Cardiac ventricle fibroblast (primary cell): ENCODE data around the gene MARCHF6. TPM values are rescaled to one million over a fixed set of nuclear protein-coding genes. Genes with fewer than 3 reads are reported as not detected.

Source experiments
- total RNA-seq: library from RNA; depleted of rRNA; stranded (reverse); fragments of >200 nt; gene quantifications from 2 replicates; pipeline ENCODE4 v1.2.3, GENCODE V29; 2015

Gene MARCHF6, protein sequence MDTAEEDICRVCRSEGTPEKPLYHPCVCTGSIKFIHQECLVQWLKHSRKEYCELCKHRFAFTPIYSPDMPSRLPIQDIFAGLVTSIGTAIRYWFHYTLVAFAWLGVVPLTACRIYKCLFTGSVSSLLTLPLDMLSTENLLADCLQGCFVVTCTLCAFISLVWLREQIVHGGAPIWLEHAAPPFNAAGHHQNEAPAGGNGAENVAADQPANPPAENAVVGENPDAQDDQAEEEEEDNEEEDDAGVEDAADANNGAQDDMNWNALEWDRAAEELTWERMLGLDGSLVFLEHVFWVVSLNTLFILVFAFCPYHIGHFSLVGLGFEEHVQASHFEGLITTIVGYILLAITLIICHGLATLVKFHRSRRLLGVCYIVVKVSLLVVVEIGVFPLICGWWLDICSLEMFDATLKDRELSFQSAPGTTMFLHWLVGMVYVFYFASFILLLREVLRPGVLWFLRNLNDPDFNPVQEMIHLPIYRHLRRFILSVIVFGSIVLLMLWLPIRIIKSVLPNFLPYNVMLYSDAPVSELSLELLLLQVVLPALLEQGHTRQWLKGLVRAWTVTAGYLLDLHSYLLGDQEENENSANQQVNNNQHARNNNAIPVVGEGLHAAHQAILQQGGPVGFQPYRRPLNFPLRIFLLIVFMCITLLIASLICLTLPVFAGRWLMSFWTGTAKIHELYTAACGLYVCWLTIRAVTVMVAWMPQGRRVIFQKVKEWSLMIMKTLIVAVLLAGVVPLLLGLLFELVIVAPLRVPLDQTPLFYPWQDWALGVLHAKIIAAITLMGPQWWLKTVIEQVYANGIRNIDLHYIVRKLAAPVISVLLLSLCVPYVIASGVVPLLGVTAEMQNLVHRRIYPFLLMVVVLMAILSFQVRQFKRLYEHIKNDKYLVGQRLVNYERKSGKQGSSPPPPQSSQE
- total RNA-seq = 47.4 and 57.1 TPM in 2 replicates

DNA sequence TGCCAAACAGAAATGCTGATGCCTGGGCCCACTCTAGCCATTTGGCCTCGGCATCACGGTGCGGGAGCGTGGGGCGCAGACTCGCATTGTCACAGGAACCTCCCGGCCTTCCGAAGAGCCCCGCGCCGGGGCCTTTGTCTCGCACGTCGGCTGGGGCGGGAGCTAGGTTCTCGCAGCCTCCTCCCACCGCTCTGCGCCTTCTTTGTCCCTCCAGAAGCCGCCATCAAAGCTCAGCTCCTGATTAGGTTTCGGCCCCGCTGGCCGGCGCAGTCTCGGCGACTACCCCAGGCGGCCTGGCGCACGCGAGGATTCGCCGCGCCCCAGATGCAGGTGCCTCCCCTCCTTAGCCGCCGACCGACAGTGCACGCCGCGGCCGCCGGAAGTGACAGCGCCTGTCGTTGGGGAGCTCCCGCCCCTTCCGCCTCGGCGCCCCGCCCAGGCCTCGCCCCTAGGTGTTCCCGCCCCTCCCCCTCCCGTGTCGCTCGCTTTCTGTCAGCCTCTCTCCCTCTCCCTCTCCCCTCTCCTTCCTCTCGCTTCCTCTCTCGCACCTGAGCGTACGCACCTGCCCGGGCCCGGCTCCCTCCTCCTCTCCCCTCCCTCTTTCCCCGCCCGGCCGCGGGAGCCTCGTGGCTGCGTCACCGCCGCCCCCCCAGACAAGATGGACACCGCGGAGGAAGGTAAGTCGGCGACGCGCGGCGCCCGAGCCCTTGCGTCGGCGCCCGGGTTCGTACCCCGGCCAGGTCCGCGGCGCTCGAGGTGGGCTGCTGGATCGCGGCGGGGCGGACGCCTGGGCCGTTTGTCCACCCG lies at the start of gene MARCHF6:
Gene MARCHF6, plus strand, starts transcription at position 455 of the 807 bp plus-strand sequence. Its CDS starts 204 bp downstream, at position 659.

DNA sequence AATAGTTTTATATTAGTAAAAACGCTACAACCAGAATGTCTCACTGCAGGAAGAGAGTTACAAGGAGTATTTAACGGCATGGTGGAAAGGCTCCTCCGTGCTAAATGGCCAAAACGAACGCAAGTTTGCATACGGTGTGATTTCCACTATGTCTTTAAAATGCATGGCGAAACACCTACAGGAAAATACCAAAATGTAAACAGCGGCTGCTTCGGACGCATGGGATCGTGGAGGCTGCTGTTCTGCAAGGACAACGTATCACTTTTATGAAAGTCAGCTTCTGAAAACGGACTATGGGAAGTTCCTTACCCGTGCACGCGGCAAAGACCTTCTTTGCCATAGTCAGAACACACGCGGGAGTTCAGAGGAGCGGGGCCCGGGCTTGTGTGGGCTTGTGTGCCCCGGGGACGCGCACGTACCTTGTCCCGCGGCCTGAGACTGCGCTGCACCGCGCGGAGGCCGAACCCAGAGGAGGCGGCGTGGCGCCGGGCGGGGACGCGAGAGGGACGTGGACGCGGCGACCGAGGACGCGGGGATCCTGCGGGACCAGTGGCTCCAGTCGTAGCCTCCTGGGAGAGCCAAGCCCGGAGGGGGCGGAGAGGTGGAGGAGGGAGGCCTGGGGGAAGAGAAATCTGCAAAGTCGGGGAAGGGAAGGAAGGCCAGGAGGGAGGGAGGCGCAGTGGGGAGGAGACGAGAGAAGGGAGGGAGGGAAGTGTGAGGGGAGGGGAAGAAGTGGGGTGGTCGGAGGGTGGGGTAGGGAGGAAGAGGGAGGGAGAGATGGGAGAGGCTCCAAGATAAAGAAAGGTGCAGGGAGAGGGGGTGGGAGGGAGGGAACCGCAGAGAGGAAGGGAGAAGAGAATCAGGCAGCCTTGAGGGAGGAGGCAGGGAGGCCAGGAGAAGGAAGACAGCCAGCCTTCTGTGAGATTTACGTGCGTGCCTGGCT lies 46.0 kb upstream of the MARCHF6 start, which contains the start of gene CMBL:
Gene CMBL, minus strand, starts transcription at position 697 of the 943 bp plus-strand sequence. CDS start 17,140 bp downstream, outside the sequence.

Other genes with a start within 250 kb of the MARCHF6 start
- gene ATPSCKMT, start 103.8 kb upstream of the MARCHF6 start, total RNA-seq = 10.5 and 11.4 TPM in 2 replicates
- gene CCT5, start 103.4 kb upstream of the MARCHF6 start, total RNA-seq = 149 and 173 TPM in 2 replicates
- gene CMBL, start 45.8 kb upstream of the MARCHF6 start, total RNA-seq = 24.8 and 28.4 TPM in 2 replicates
- gene ROPN1L, start 88.2 kb downstream of the MARCHF6 start, total RNA-seq = 0.54 TPM in 1 of 2 replicates, not detected in the other
- gene ANKRD33B, start 210.4 kb downstream of the MARCHF6 start, total RNA-seq = 2.2 TPM in 2 replicates